Astrocyte (in vitro differentiated cells and primary cell): ENCODE results near the gene RINL. TPM values are rescaled to one million over a fixed set of nuclear protein-coding genes. Genes with fewer than 3 reads are reported as not detected.

Experiments used
- DNase-seq: peaks from one replicate; pipeline ENCODE4 v3.0.0-alpha.2; 2010; ENCODE audit warnings: low read depth
- FAIRE-seq: peaks from 2 replicates; lab custom pipeline; 2011; peaks lifted over from hg19 to GRCh38; lab: Jason Lieb, UNC
- H2AFZ ChIP-seq: 2 replicates; pipeline ENCODE4 v1.6.0; 2012; ENCODE audit warnings: low read depth, low read length, inconsistent platforms
- H3K27ac ChIP-seq: 2 replicates; pipeline ENCODE4 v1.5.1; 2011; ENCODE audit warnings: low read depth, low read length, inconsistent platforms
- H3K27me3 ChIP-seq: 2 replicates; pipeline ENCODE4 v1.6.0; 2011; ENCODE audit warnings: low read length, inconsistent platforms; ENCODE audit not compliant: insufficient read depth
- H3K36me3 ChIP-seq: 2 replicates; pipeline ENCODE4 v1.5.1; 2011; ENCODE audit warnings: low read length, inconsistent platforms; ENCODE audit not compliant: insufficient read depth
- H3K4me1 ChIP-seq: 2 replicates; pipeline ENCODE4 v1.5.1; 2011; ENCODE audit warnings: low read length, inconsistent platforms; ENCODE audit not compliant: insufficient read depth
- H3K4me2 ChIP-seq: 2 replicates; pipeline ENCODE4 v1.6.0; 2012; ENCODE audit warnings: low read length, inconsistent platforms
- H3K4me3 ChIP-seq: 2 replicates; pipeline ENCODE4 v1.5.1; 2011; ENCODE audit warnings: low read depth, mild to moderate bottlenecking, low read length, inconsistent platforms; ENCODE audit not compliant: insufficient read depth
- H3K79me2 ChIP-seq: 2 replicates; pipeline ENCODE4 v1.6.0; 2012; ENCODE audit warnings: mild to moderate bottlenecking, low read length, inconsistent platforms; ENCODE audit not compliant: insufficient read depth
- H3K9ac ChIP-seq: 2 replicates; pipeline ENCODE4 v1.6.0; 2012; ENCODE audit warnings: mild to moderate bottlenecking, low read length, inconsistent platforms
- H3K9me3 ChIP-seq: 2 replicates; pipeline ENCODE4 v1.5.1; 2012; ENCODE audit warnings: low read depth, mild to moderate bottlenecking, low read length, inconsistent platforms; ENCODE audit not compliant: insufficient read depth
- H4K20me1 ChIP-seq: 2 replicates; pipeline ENCODE4 v1.6.0; 2012; ENCODE audit warnings: low read length, inconsistent platforms; ENCODE audit not compliant: insufficient read depth
- H3K27ac Mint-ChIP-seq: one replicate; pipeline ENCODE4 v1.8.0; 2021; ENCODE audit warnings: mild to moderate bottlenecking, mixed read lengths; ENCODE audit not compliant: unreplicated experiment
- H3K27me3 Mint-ChIP-seq: one replicate; pipeline ENCODE4 v1.8.0; 2021; ENCODE audit warnings: low read depth, mixed read lengths; ENCODE audit not compliant: unreplicated experiment
- H3K36me3 Mint-ChIP-seq: one replicate; pipeline ENCODE4 v1.8.0; 2021; ENCODE audit warnings: low read depth, mixed read lengths; ENCODE audit not compliant: unreplicated experiment
- H3K4me1 Mint-ChIP-seq: one replicate; pipeline ENCODE4 v1.8.0; 2021; ENCODE audit warnings: low read depth, mixed read lengths; ENCODE audit not compliant: unreplicated experiment
- H3K4me3 Mint-ChIP-seq: one replicate; pipeline ENCODE4 v1.8.0; 2021; ENCODE audit warnings: mild to moderate bottlenecking, moderate library complexity, mixed read lengths; ENCODE audit not compliant: unreplicated experiment
- H3K9me3 Mint-ChIP-seq: one replicate; pipeline ENCODE4 v1.8.0; 2021; ENCODE audit warnings: mild to moderate bottlenecking, mixed read lengths; ENCODE audit not compliant: unreplicated experiment
- EZH2 ChIP-seq: IDR thresholded peaks from 2 replicates; pipeline ENCODE4 v1.6.1; 2012; ENCODE audit warnings: mild to moderate bottlenecking, low read length, inconsistent platforms; ENCODE audit not compliant: insufficient read depth
- total RNA-seq: library from RNA; stranded (reverse); gene quantifications from 2 replicates; pipeline ENCODE4 v1.2.1, GENCODE V29; 2021
- TF ChIP-seq, protein P1 (sequence below): IDR thresholded peaks from 2 replicates; pipeline ENCODE4 v1.5.1; 2011; ENCODE audit warnings: low read depth, mild to moderate bottlenecking, inconsistent platforms, low read length, moderate library complexity; ENCODE audit not compliant: insufficient read depth

RINL gene
- total RNA-seq, 1 donor from 2014 or later = 1.3 TPM

DNA sequence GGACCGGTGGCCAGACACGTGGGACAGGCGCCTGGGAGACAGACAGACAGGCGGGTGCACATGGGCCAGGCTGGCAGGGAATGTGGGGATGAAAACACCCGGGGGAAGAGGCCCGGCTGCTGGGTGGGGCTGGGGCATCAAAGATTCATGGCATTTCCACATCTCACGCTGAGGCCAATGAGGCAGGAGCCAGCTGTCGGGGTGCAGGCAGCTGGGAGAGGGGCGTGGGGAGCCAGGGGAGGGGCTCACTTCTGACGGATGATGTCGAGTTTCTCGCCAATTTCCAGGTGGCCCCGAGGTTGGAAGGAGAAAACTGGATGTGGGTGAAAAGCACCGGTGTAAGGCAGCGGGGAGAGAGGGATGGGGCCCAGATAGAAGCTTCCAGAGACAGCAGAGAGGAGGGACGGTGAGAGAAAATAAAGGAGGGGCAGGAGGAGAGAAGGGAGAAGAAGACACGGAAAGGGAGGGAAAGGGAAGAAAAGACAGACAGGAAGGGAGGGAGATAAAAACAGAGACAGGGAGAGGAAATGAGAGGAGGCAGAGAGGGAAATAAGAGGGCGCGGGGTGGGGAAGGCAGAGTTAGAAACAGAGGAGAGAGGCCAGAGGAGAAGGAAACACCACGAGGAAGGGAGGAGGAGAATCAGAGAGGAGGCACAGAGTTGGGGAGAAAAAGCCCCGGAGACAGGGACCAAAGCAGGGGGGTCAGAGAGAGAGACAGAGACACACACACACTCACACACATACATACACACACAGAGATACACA, 41.9 kb upstream of the RINL start:
- no peak overlapping the region for H3K27ac ChIP-seq
- no peak overlapping the region for H3K9ac ChIP-seq
- FAIRE-seq (no peak), DNase-seq (no peak)
- H3K4me2 ChIP-seq = no peak overlapping the region
- no peak overlapping the region for H2AFZ ChIP-seq
- H4K20me1 ChIP-seq = peaks cover 8% of the 10 kb centered on the region
- H3K27me3 ChIP-seq = no peaks in the 10 kb centered on the region
- peaks cover 4% of the 10 kb centered on the region for H3K36me3 ChIP-seq
- Mint-ChIP-seq H3K36me3 (peaks cover 20% of the 10 kb centered on the region), H3K4me1 (no peaks in the 10 kb centered on the region), H3K9me3 (no peaks in the 10 kb centered on the region), H3K27ac (no peak overlapping the region), H3K27me3 (no peaks in the 10 kb centered on the region), H3K4me3 (no peak overlapping the region)
- no peaks in the 10 kb centered on the region for H3K9me3 ChIP-seq
- no peak overlapping the region for H3K4me3 ChIP-seq
- H3K79me2 ChIP-seq = no peaks in the 10 kb centered on the region
- TF ChIP-seq, protein P1, sequence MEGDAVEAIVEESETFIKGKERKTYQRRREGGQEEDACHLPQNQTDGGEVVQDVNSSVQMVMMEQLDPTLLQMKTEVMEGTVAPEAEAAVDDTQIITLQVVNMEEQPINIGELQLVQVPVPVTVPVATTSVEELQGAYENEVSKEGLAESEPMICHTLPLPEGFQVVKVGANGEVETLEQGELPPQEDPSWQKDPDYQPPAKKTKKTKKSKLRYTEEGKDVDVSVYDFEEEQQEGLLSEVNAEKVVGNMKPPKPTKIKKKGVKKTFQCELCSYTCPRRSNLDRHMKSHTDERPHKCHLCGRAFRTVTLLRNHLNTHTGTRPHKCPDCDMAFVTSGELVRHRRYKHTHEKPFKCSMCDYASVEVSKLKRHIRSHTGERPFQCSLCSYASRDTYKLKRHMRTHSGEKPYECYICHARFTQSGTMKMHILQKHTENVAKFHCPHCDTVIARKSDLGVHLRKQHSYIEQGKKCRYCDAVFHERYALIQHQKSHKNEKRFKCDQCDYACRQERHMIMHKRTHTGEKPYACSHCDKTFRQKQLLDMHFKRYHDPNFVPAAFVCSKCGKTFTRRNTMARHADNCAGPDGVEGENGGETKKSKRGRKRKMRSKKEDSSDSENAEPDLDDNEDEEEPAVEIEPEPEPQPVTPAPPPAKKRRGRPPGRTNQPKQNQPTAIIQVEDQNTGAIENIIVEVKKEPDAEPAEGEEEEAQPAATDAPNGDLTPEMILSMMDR = no peak
- TF ChIP-seq EZH2 = no peak
- no peaks in the 10 kb centered on the region for H3K4me1 ChIP-seq

DNA sequence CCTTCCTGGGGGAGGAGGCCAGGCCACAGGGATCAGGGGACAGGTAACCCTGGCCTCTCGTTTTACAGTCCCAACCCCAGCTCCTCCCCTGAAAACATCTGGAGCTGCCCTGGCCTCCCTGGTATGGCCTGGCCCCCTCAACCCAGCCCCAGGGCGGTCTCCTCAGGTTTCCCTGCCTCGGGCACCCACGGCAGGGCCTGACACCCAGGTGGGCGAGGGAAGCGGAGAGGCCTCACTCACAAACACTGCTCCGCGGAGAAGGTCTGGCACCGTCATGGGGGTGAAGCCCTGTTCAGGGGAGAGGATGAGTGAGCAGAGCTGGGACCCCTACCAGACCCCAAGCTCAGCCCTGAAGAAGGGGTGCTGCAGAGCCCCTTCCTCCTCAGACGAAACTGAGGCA, 40.5 kb upstream of the RINL start:
- H3K4me2 ChIP-seq = no peak overlapping the region
- no peak overlapping the region for H3K4me3 ChIP-seq
- H4K20me1 ChIP-seq = peaks cover 8% of the 10 kb centered on the region
- H3K9ac ChIP-seq = no peak overlapping the region
- no peak for FAIRE-seq
- H2AFZ ChIP-seq = no peak overlapping the region
- Mint-ChIP-seq H3K36me3 (peaks cover 19% of the 10 kb centered on the region), H3K4me3 (no peak overlapping the region), H3K27ac (no peak overlapping the region), H3K9me3 (no peaks in the 10 kb centered on the region), H3K27me3 (no peaks in the 10 kb centered on the region), H3K4me1 (no peaks in the 10 kb centered on the region)
- no peaks in the 10 kb centered on the region for H3K27me3 ChIP-seq
- H3K4me1 ChIP-seq = no peaks in the 10 kb centered on the region
- TF ChIP-seq, protein P1 = no peak
- TF ChIP-seq EZH2 = no peak
- H3K79me2 ChIP-seq = no peaks in the 10 kb centered on the region
- DNase-seq = no peak
- no peak overlapping the region for H3K27ac ChIP-seq
- H3K9me3 ChIP-seq = no peaks in the 10 kb centered on the region
- peaks cover 4% of the 10 kb centered on the region for H3K36me3 ChIP-seq

GRCh38 chr19:38917921-38918491, 39.9 kb upstream of the RINL start:
- DNase-seq = no peak
- no peak overlapping the region for H3K27ac ChIP-seq

More at GRCh38 chr19:38917921-38918491, 39.9 kb upstream of the RINL start:
- H3K27ac Mint-ChIP-seq = no peak overlapping the region
- no peaks in the 10 kb centered on the region for H3K9me3 Mint-ChIP-seq
- H3K4me1 ChIP-seq = no peaks in the 10 kb centered on the region
- no peaks in the 10 kb centered on the region for H3K9me3 ChIP-seq
- no peaks in the 10 kb centered on the region for H3K79me2 ChIP-seq
- no peak for FAIRE-seq
- H3K27me3 ChIP-seq = no peaks in the 10 kb centered on the region
- peaks cover 8% of the 10 kb centered on the region for H4K20me1 ChIP-seq
- H3K4me3 ChIP-seq = no peak overlapping the region
- H3K9ac ChIP-seq = no peak overlapping the region
- H3K4me2 ChIP-seq = no peak overlapping the region
- no peaks in the 10 kb centered on the region for H3K4me1 Mint-ChIP-seq
- no peak overlapping the region for H2AFZ ChIP-seq
- H3K27me3 Mint-ChIP-seq = no peaks in the 10 kb centered on the region
- H3K36me3 Mint-ChIP-seq = peaks cover 19% of the 10 kb centered on the region
- peaks cover 4% of the 10 kb centered on the region for H3K36me3 ChIP-seq
- TF ChIP-seq EZH2 = no peak
- TF ChIP-seq, protein P1 = no peak
- no peak overlapping the region for H3K4me3 Mint-ChIP-seq
